GM18499 (cell line): ENCODE results near the gene NKX6-1.

Experiments
- ATAC-seq: cut with Tn5 transposase; IDR thresholded peaks from one replicate; pipeline ENCODE4 v1.9.1; 2021; ENCODE audit warnings: moderate number of reproducible peaks; ENCODE audit not compliant: insufficient read depth, unreplicated experiment

The NKX6-1 gene

DNA sequence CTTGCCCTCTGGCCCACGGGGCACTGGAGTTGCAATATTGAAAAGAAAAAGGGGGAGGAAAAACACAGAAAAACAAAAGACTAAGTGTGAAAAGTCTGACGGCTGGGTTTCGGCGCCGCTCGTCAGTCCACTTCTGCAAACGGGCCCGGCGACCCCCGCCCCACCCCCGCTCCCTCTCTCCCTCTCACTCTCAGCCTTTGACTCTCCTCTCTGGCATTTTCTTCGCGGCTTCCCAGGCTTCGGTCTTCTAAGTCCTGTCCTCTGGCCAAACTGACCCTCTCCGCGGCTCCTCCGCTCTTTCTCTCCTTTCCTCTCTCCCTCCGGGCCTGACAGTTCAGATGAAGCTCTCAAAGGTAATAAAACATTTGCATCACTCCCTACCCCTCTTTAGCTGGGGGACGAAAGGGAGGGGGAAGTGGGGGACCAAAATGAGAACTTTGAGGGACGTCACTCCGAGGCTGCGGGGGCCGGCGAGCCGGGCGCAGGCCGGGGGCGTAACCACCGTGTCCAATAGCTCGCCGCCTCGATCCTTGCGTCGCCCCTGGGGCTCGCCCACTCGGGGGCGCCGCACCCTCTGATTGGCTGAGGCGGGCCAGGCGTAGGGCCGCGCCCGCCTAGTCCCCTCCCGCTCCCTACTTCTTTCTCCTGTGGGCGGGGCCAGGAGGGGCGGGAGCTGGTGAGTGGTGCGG, at the start of gene NKX6-1:
Gene NKX6-1 (minus strand): TSS at position 358 of the 689 bp plus-strand sequence. CDS start 1,064 bp downstream, outside the sequence.
- no peak for ATAC-seq

DNA sequence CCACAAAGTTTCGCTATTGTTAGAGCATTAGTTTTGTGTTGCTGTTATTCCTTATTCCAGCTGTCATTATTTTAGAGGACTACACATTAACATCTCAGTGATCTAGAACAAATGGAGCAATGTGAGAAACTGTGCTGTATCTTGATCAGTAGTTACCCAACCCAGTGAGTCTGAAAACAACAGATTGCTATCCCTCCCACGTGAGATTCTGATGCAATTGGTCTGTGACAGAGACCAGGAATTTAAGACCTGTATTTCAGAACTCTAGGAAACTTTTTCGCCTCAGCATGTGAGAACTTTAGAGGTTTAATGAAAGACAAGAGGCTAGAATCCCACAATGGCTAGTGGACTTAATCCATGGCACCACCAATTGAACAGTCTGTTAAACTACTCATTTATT, 48.1 kb upstream of the NKX6-1 start:
- no peak for ATAC-seq

DNA sequence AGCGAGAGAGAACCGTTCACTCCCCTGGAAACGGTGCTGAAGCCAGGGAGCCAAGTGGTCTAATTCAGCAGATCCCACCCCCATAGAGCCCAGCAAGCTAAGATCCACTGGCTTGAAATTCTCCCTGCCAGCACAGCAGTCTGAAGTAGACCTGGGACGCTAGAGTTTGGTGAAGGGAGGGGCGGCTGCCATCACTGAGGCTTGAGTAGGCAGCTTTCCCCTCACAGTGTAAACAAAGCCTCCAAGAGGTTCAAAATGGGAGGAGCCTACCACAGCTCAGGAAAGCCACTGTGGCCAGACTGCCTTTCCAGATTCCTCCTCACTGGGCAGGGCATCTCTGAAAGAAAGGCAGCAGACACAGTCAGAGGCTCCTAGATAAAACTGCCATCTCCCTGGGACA, 46.0 kb upstream of the NKX6-1 start:
- no peak for ATAC-seq

DNA sequence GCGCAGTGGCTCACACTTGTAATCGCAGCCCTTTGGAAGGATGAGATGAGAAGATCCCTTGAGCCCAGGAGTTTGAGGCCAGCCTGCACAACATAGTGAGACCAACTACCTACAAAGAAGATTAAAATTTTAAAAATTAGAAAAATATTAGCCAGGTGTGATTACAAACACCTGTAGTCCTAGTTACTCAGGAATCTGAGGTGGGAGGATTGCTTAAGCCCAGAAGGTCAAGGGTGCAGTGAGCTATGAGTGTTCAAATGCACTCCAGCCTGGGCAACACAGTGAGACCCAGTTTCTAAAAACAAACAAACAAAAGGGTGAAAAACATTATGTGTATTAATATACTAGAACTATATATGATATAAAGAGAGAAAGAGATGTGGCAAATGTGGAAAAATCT, 36.8 kb upstream of the NKX6-1 start:
- no peak for ATAC-seq

DNA sequence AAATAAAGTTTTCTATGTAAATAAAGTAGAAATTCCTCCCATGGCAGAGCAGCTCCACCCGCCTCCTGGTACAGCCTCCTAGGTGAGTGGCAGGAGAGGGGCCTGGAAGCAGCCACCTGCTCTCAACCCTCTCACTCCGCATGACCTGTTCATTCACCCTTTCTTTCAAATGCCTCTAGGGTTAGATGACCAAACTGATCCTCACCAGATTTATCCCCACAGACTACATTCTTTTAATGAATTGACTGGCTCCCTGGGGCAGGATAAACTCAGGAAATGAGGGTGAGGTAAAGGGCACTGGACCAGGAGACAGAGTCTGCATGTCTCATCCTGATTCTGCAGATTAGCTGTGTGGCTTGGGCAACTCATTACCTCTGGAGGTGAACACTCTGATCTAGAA, 32.6 kb upstream of the NKX6-1 start:
- ATAC-seq: no peak

DNA sequence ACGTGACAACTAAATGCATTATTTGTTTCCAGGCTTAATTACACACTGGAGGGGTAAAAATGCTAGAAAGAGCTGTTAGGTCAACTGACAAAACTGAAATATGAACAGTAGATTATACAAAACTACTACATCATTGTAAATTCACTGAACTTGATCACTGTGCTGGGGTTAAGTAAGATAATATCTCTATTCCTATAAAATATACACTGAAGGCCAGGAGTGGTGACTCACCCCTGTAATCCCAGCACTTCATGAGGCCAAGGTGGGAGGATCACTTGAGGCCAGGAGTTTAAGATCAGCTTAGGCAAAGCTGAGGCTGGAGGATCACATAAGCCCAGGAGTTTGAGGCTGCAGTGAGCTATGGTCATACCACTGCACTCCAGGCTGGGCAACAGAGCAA, 31.8 kb upstream of the NKX6-1 start:
- ATAC-seq: no peak

DNA sequence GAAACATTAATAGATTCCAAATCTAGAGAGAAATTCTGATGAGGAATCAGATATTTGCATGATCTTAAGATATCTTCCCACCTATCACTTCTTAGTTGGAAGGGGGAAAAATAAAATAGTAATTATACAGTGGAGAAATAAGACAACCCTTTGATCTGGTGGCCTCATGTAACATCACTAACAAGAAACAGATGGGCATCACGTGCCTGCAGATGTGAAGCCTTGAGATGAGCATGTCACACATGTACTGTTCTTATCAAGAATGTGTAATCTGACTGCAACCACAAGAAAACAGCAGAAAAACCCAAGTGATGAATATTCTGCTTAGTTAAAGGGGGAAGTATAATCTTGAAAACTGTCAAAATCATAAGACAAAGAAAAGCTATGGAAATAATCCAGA, 31.4 kb upstream of the NKX6-1 start:
- no peak for ATAC-seq

DNA sequence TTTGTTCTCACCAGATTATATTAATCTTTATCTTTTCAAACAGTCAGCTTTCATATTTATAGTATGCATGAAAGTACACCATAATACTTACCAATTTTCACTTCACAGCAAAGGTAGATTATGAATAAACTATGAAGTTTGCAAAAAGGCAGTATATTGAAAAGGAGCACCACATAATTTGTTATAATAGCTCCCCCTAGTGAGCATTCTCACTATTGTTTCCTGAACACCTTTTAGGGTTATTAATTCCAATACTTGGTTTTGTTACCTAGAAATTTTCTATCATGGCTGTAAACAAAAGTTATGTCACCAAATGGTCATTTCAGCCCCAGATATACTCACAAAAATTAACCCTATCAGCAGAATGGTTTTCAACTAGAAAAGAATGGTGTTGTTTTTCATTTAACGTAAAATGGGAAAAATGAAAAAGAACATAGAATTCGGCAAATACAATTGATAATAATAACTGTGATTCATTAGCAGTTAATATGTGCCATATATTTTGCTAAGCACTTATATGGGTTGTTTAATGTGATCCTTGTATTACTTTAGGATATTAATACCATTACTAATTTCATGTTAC, 30.2 kb upstream of the NKX6-1 start:
- no peak for ATAC-seq

DNA sequence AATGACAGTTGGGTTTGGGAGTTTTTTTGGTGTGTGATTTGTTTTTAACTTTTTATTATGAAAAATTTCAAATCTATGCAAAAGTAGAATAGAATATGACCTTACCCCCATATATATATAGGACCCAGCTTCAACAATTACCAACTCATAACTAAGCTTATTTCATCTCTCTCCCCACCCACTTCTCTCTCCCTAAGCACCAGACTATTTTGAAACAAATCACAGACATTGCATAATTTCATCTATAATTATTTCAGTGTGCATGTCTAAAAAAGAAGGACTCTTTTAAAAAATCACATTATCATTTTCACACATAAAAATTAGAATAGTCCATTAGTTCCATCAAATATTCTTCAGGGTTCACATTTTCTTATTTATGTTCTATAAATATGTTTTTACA, 28.3 kb upstream of the NKX6-1 start:
- no peak for ATAC-seq

DNA sequence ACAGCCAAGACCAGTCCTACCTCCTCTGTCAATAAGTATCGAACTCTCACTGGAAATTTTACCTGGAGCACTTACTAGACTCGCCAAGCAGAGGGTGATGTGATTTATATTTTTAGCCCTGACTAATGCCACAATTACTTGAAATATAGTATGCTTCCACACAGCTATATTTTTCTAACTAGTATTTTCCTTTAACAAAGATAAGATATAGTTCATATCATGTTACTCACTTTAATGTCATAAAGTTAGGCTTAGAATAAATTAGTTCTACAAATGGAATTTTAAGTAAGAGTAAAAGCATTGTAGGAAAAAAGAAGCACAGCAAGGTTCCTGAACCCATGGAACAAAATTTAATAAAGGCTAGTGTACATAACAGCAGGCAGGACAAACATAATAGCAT, 16.0 kb upstream of the NKX6-1 start:
- ATAC-seq: no peak

DNA sequence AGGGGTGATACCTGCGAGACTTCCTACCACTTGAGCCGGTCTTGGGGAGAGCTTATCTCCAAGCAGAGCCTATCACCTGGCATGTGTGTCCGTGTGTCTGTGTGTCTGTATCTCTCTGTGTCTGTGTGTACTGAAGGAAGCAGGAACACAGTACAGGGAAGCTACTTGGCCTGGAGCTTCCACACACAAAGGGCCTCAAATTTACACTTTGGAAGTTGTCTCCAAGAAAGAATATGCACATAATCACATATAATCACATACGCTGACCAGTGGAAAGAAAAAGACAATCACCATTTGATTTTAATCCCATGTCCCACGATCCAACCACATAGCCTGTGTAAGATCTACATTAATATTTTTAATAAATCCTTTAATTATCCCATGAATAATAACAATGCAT, 13.2 kb upstream of the NKX6-1 start:
- no peak for ATAC-seq

DNA sequence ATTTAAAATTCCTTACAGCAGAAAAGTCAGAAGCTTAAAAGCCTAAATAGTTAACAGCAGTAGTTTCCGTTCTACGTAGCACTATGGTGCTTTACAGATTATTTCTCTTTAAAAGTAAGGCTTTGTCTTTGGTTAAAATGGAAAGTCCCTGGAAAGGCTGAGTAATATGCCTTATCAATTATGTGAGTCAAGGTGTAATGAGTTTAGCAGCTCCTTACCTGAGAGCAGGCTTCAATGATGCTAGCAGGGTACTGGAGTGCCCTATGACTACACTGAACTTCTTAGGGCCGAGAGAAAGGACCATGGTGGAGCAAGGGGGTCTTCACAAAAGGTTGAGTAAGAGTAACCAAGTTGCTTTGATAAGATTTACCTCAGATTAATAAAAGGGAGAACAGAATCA, 12.6 kb upstream of the NKX6-1 start:
- no peak for ATAC-seq

DNA sequence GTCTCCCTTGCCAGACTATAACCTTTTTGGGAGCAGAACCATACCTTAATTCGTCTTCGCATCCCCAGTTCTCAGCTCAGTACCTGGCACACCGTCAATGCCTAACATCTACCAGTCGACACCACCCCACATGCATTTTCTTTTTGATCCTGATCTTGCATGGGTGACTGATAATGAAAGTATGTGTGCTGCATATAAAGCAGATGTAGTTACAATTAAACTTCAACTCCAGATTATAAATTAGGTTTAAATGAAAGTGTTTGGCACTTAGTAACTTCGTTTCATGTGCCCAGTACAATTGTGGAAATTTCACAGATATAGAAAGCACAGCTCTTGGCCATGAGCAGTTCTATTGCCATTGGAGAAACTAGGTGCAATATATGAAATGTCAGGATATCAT, 8.8 kb upstream of the NKX6-1 start:
- no peak for ATAC-seq

DNA sequence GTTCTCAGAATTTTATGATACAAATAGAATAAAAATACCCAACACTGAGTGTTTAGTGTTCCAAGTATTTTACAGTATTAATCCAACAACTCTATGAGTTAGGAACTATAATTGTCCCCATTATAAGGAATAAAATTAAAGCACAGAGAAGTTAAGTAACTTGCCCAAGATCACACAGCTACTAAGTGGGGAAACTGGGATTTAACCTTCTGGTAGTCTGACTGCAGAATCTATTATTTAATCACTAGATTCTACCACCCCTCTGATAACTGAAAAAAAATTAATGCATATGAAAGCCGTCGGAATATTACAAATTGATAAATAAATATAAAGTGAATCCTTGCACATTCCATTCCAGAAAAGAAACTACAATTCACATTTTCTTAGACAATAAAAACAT, 5.7 kb upstream of the NKX6-1 start:
- ATAC-seq: no peak

DNA sequence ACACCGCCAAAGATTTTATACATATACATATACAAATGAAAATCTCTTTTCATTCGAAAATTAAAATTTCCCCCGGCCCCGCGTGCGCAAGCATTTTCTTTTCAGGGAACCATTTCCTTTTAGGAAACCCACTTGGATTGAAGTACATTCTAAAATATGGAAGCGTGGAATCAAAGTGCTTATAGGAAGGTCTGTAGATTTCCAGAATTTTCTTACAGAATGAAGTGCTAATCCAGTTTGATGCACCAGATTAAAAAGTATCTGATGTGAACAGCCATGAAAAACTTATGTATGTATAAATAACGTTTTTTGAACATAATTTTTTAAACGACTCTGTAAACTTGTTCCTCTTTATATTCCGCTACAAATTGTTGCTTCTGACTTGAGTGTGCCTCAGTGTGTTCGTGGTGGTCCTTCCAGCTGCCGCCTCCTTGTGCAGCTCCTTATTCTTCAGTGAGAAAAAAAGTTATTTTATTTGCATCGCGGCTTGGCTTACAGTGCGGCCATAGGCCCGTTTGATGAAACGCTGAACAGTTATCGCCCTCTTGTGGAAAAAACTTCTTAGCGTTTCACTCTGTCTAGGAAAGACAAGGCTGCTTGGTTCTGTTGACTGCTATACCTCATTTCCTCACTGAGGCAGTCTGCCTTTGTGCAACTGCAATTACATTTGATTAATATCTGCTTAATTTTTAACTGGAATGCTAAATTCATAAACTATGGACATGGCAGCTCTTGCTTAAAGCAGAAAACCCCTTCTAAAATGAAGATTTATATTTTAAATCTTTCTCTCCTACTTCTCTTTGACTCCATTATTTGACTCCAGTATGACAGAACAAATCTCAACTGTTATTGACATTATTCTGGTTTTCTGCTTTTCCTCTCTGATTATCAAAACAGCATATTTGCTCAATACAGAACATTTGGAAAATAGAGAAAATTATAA, 4.7 kb upstream of the NKX6-1 start:
- ATAC-seq: peak; percentile 89

DNA sequence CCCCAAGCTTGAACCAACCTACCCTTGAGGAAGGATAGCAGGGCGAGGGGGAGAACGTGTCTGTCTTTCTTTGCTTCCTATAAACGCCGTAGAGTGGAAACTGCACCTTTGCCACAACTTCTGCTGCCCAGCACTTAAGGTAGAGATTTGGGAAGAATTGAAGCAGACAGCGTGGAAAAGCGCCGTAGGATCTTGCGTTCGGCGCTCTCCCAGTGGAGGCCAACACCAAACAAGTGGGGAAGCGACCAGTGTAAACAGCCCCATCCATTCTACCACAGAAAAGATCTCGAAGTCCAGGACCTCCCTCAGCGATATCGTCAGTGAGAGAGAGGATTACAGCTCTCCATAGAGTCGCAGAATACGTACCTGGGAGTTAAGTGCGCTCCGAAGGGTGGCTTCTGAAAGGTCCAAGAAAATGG, 3.9 kb upstream of the NKX6-1 start:
- no peak for ATAC-seq

DNA sequence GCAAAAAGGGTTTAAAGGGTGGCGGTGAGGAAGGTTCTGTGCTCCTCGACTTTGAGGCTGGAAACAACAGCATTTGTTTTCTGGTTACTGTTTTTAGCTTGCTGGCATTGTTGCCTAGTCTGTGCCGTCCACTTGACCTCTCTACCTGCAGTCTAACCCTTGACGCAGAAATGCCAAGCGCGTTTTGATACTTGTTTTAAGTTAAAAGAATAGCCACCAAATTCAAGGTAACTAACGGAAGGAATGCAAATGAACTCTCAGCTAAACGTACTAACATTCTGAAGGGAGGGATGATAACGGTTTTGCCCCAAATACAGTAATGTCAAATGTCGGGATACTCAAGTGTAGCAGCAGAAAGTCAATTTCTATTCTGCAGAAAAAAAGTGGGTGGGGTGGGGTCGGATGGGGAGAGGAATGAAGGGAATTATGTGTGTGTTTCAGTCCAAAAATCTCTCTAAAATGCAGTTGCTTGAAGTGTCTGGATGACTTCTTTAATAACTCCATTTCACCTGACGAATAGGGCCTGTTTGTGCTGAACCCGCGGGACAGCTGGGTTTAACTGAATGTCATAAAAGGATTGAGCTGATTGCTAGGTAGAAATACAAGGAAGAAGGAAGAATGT, 3.4 kb upstream of the NKX6-1 start:
- no peak for ATAC-seq

DNA sequence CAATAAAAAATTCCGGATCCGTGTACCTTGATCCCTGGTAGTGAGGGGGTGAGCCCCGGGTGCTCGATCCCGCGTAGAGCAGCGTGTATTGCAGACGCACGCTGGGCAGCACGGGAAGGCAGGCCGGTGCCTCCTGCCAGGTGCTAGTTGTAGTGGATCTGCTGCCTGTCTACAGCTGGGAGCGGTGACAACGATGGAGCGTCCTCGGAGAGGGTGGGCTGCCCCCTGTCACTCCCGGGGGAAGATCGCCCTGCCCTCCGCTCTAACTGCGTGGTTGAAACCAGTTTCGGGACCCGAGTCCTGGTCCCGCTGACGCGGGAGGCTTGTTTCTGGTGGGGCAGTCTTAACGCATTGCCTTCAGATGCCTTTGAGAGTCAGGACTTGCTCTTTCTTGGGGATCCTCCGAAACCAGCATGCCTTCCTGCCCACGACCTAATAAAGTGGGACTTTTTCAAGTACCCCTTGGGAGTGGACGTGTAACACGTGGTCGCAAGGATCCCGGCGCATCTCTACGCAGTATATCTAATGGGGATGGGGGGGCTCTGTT, 2.7 kb upstream of the NKX6-1 start:
- ATAC-seq: no peak

DNA sequence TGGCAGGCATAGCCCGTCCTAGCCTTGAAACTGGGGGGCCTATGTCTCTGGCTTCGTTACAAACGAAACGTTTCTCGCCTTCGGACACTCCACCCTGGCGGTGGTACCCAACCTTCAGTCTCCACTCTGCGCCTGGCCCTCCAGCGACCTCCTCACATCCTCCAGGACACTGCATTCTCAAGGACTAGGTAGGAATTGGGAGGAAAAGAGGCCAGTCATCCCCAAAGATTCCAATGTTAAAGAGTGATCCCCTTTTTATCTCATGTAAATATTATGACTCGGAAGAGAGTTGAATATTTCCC, 2.1 kb upstream of the NKX6-1 start:
- ATAC-seq: no peak

DNA sequence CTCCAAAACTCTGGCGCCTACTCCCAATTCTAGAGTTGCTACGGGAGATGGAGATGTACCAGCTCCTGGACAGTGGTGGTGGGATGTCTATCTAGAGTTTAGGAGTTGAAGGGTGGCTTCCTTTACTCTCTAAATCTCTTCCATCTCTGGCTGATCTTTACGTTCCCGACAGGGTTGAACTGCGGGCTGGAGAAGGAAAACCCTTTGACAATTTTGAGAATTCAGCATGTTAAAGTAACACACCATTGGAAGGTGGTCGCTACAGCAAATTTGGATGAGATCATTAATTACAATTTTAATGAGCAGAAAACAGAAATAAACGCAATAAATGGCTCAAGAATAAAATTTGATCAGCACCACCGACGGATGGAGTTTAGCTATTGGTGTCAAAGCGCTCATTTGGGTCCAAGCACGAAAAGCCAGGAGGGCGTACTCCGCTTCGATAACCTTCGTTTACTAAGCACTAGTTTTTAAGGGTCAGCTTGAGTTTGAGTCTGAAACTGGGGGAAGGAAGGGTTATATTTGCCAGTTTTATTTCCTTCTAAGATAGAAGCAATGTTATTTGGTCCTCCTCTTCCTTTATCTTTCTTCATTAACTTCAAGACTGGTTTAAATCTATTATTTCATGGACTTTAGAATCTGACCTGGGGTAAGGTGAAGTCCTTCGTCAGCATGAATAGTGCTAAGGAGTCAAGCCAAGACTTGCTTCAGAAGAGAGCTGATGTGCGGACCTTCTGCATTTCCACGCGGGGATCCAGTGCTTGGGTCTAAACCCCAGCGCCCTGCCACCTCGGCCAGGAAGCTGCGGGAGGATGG, 1.5 kb upstream of the NKX6-1 start:
- ATAC-seq: no peak
